Heart right ventricle (tissue), 16 donors: Measurements from ENCODE around the gene ANK3. TPM values are rescaled to one million over a fixed set of nuclear protein-coding genes. Genes with fewer than 3 reads are reported as not detected.

Experiments
- ATAC-seq, 8 donors: fragments of 200-7000 bp; cut with Tn5 transposase; one replicate each; pipeline ENCODE4 v1.9.1; 2020; ENCODE audit warnings: mild to moderate bottlenecking in 8 of 8, moderate library complexity in 8 of 8, moderate number of reproducible peaks in 1 of 8
- DNase-seq, 2 donors: peaks; one replicate each; pipeline ENCODE4 v3.0.0-alpha.2; 2020
- H3K27ac ChIP-seq, 10 donors: fragments of 200-600 bp; sonication (generic) in 2 of 10; one replicate each; pipeline versions ENCODE4 v1.5.0 to v1.8.0; 2020 to 2022; ENCODE audit warnings: mild to moderate bottlenecking in 3 of 10
- H3K27me3 ChIP-seq, 7 donors: fragments of 200-600 bp; one replicate each; pipeline ENCODE4 v1.8.0; 2021 to 2022; ENCODE audit warnings: mild to moderate bottlenecking in 2 of 7
- H3K36me3 ChIP-seq, 9 donors: fragments of 200-600 bp; sonication (generic) in 1 of 9; one replicate each; pipeline versions ENCODE4 v1.5.0 to v1.8.0; 2020 to 2022; ENCODE audit warnings: mild to moderate bottlenecking in 2 of 9
- H3K4me1 ChIP-seq, 9 donors: fragments of 200-600 bp; sonication (generic) in 1 of 9; one replicate each; pipeline versions ENCODE4 v1.5.0 to v1.8.0; 2020 to 2022; ENCODE audit warnings: mild to moderate bottlenecking in 4 of 9
- H3K4me3 ChIP-seq, 10 donors: fragments of 200-600 bp; sonication (generic) in 2 of 10; one replicate each; pipeline versions ENCODE4 v1.5.0 to v1.8.0; 2020 to 2022; ENCODE audit warnings: mild to moderate bottlenecking in 7 of 10, moderate library complexity in 2 of 10
- H3K9me3 ChIP-seq, 11 donors: fragments of 200-600 bp in 10 of 11; sonication (generic) in 2 of 11; one replicate each; pipeline versions ENCODE4 v1.5.0 to v1.8.0; 2013 to 2022; ENCODE audit warnings: mild to moderate bottlenecking in 2 of 11, control low read depth in 1 of 11, moderate library complexity in 1 of 11
- WGBS, 2 donors: extraction: QIAGEN DNeasy Blood & Tissue Kit; methylation state at CpG; one replicate each; pipeline ENCODE4 v1.1.7; 2013; ENCODE audit warnings: inconsistent platforms in 1 of 2; 5-methylcytosine and 5-hydroxymethylcytosine counted together
- intact Hi-C, 10 donors: fragments of 100-400 bp; cut with DNase I; formaldehyde crosslinking; loops; one replicate each; pipeline versions ENCODE4 v1.11.1 to v1.14.2; 2022
- polyA plus RNA-seq, 2 donors: library from polyadenylated mRNA; stranded (reverse); fragments of 200-250 nt; gene quantifications; one replicate each; pipeline ENCODE4 v1.2.3, GENCODE V29; 2013
- total RNA-seq, 10 donors: library from RNA; stranded (reverse); fragmentation: NEBNext Ultra II Directional in 3 of 10; extraction: Animal tissue kit (Norgen Biotek cat#: 25700) in 3 of 10; gene quantifications; one replicate each; pipeline versions ENCODE4 v1.2.1 to v1.2.4, GENCODE V29; 2021 to 2023
- TF ChIP-seq, protein P1 (sequence below), 9 donors: fragments of 200-600 bp; sonication (generic) in 2 of 9; IDR thresholded peaks; one replicate each; pipeline versions ENCODE4 v1.5.0 to v1.8.0; 2021 to 2022; ENCODE audit warnings: antibody characterized with exemption in 9 of 9, mild to moderate bottlenecking in 5 of 9, moderate library complexity in 1 of 9
- donor health status: Arrhythmogenic right ventricular cardiomyopathy.
- donor health status: ischemic (EF 13 %, LVEDD 7.1; RV severe dilation, severe dysfunction).
- donor health status: healthy with polysubstance abuse.
- donor health status: DM: no; HTN: yes; CAD: no.
- donor health status: DM: no; HTN: no; CAD: no.
- donor health status: ischemic (EF 25% LVEDD 6.9; RV normal size, moderate dysfunction).
- donor health status: ischemic (EF 25% LVEDD 5.7; RV mildly dilated, moderate dysfunction).
- donor health status: healthy.
- donor health status: DM: yes; HTN: yes; CAD: no.
- donor health status: Ischemic cardiomyopathy.
- donor health status: ischemic (EF 35%, LVEDD 5.7; RV mildly dilated, moderate dysfunction).
- donor health status: nonischemic (EF 11% LVEDD 7.7; RV severe dilation, severe dysfunction).
- donor health status: DM: yes; HTN: yes; CAD: no.
- donor health status: PGD.
- donor health status: ischemic (EF 29% LVEDD 5.4; RV normal size, mild dysfunction).
- donor health status: nonischemic (EF 23%, LVEDD 6.1; RV moderate dilation, normal function).

Gene ANK3
- total and polyA plus RNA-seq, 12 donors = 34.4 to 287 (median 245) TPM

DNA sequence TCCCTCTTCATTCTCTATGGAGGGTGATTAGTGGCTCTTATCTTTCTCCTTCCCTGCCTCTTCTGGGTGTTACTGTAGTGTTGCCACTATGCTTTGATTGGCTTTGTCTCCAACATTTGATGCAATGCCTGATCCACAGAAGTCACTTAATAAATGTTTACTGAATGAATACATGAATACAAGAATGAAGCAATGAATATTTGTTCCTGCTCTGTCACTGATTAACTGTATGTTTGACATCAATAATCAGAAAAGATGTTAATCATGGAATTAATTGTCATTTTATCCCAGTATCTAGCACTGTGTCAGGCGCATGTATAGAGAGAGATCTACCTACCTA, 4.3 kb downstream of the ANK3 start:
- Histone ChIP-seq H3K27me3 (no peaks in the 10 kb centered on the region), H3K4me1 (peaks cover 0 to 13% (median 8%) of the 10 kb centered on the region in 9 donors), H3K36me3 (no peaks in the 10 kb centered on the region), H3K27ac (no peak overlapping the region), H3K9me3 (no peaks in the 10 kb centered on the region), H3K4me3 (no peak overlapping the region)
- ATAC-seq (no peak), DNase-seq (no peak)
- TF ChIP-seq, protein P1, sequence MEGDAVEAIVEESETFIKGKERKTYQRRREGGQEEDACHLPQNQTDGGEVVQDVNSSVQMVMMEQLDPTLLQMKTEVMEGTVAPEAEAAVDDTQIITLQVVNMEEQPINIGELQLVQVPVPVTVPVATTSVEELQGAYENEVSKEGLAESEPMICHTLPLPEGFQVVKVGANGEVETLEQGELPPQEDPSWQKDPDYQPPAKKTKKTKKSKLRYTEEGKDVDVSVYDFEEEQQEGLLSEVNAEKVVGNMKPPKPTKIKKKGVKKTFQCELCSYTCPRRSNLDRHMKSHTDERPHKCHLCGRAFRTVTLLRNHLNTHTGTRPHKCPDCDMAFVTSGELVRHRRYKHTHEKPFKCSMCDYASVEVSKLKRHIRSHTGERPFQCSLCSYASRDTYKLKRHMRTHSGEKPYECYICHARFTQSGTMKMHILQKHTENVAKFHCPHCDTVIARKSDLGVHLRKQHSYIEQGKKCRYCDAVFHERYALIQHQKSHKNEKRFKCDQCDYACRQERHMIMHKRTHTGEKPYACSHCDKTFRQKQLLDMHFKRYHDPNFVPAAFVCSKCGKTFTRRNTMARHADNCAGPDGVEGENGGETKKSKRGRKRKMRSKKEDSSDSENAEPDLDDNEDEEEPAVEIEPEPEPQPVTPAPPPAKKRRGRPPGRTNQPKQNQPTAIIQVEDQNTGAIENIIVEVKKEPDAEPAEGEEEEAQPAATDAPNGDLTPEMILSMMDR (IDR thresholded peaks at IDR 0.05) = no peak
- 98 to 100% methylated on average over 1 of the region's 1 CpG for WGBS, 2 donors
- intact Hi-C loops = no loop called here

DNA sequence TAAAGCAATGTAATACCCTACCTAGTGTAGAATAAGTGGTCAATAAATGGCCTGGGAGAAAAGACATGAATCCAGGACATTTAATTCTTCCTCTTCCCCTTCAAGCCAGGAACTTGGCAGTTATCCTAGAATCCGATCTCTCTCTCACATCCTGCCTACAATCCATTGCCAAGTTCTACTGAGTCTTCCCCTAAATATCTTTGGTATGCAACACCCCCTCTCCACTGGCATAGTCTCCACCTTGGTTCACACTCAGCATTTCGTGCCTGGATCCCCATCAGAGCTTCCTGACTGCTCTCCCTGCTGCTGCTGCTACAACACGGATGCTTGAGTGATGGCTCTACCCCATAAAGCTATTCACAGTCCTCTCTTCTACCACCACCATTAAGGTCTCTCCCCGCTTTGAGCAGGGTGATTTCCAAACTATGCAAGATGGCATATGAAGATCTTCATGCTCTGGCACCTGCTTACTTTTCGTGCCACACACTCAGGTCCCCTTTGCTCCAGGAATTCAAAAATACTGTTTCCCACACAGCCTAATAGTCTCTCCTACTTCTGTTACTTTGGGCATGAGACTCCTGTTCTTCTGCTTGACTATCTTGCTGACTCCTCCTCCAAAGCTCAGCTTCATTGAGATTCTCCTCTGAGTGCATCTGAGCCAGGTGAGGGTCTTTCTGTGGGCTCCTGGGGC, 4.8 kb downstream of the ANK3 start:
- TF ChIP-seq, protein P1 (IDR thresholded peaks at IDR 0.05) = no peak
- intact Hi-C loops = no loop called here
- Histone ChIP-seq H3K4me1 (peaks cover 0 to 13% (median 8%) of the 10 kb centered on the region in 9 donors), H3K27me3 (no peaks in the 10 kb centered on the region), H3K27ac (no peak overlapping the region), H3K36me3 (no peaks in the 10 kb centered on the region), H3K4me3 (no peak overlapping the region), H3K9me3 (no peaks in the 10 kb centered on the region)
- 41 to 43% methylated on average over 5 of the region's 5 CpGs for WGBS, 2 donors
- ATAC-seq (peak in 7 of 8 donors; percentile 17 to 89 (median 64)), DNase-seq (no peak)

DNA sequence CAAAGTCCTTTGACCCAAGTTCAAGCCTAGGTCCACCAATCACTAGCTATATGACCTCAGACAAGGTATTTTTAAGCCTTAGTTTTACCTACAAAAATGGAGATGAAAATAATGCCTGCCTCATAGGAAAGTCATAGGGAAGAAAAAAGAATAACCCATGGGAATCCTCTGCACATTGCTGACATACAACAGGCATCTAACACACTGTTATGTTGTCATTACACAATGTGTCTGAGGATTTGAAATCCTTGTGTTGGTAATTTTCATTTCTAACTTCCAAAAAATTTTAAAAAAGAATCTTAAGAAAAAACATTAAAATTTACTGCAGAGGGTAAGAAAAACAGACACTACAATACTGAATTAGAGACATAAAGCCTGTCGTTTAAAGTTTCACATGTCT, 5.7 kb downstream of the ANK3 start:
- Histone ChIP-seq H3K27me3 (no peaks in the 10 kb centered on the region), H3K9me3 (no peaks in the 10 kb centered on the region), H3K36me3 (no peaks in the 10 kb centered on the region), H3K4me1 (peaks cover 0 to 13% (median 8%) of the 10 kb centered on the region in 9 donors), H3K4me3 (no peak overlapping the region), H3K27ac (no peak overlapping the region)
- 82 to 83% methylated on average over 1 of the region's 1 CpG for WGBS, 2 donors
- DNase-seq = no peak
- ATAC-seq = no peak
- TF ChIP-seq, protein P1 (IDR thresholded peaks at IDR 0.05) = no peak
- intact Hi-C loops = no loop called here

DNA sequence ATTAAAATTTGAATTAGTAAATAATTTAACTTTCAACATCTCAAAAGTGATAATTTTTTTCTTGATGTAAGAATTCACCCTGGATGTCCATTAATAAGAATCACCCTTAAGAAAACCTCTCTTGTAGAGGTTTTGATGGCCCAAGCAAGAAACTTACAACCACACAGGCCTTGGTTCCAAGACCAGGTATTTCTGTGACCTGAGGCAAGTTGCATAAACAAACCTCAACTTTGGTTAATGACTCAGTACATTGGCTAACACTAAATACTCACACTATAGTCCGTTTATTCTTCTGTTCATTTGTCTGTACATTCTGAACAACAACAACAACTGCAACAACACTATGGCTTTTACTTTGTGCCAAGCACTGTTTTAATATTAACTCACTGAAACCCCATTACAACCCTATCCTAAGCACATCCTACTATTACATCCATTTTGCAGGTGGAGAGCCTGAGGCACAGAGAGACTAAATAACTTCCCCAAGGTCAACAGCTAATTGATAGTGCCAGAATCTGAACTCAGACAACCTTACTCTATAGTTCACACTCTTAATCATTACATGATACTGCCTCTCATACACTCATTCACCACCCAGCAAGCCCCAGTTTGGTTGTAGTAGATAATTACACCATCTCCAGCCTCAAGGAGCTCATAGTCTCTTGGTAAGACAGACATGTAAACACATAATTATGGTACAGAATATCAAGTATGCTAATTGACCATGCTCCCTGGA, 6.6 kb downstream of the ANK3 start:
- WGBS, 2 donors = 93% methylated on average over 1 of the region's 1 CpG
- Histone ChIP-seq H3K36me3 (no peaks in the 10 kb centered on the region), H3K4me3 (no peak overlapping the region), H3K27ac (no peak overlapping the region), H3K27me3 (no peaks in the 10 kb centered on the region), H3K9me3 (no peaks in the 10 kb centered on the region), H3K4me1 (peaks cover 0 to 13% (median 8%) of the 10 kb centered on the region in 9 donors)
- TF ChIP-seq, protein P1 (IDR thresholded peaks at IDR 0.05) = no peak
- ATAC-seq (no peak), DNase-seq (no peak)
- intact Hi-C loops = no loop called here
